ENCODE measurements around the gene ZMIZ1. TPM values are rescaled to one million over a fixed set of nuclear protein-coding genes. Genes with fewer than 3 reads are reported as not detected.

ZMIZ1 gene
- total RNA-seq, 1 donor, result 23.3 TPM

DNA sequence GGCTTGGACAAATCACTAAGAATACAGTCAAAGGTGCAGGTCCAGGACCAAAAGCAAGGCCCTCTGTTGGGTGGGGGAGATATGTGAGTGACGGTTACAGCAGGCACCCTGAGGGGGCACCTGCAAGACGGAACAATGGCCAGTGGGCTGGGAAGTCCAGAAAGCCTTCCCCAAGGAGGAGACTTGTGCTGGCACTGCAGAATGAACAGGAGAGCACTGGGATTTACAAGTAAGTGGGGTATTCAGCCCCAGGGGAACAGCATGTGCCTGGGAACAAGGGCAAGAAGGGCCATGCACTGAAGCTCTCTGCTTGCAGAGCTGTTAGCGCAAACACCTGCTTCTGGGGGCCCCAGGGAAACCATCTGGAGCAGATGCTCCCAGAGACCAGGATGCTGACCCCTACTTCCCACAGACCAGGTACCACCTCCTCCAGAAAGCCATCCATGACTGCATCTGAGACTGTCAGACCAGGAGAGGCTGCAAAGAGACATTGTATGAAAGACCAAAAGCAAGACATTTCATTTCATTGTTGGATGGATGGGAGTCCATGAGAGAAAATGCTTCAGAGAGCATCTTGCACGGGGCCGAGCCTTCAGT, 24.6 kb upstream of the ZMIZ1 start:
- no peak for DNase-seq (ENCODE audit: low read depth)
- TF ChIP-seq, protein P1, sequence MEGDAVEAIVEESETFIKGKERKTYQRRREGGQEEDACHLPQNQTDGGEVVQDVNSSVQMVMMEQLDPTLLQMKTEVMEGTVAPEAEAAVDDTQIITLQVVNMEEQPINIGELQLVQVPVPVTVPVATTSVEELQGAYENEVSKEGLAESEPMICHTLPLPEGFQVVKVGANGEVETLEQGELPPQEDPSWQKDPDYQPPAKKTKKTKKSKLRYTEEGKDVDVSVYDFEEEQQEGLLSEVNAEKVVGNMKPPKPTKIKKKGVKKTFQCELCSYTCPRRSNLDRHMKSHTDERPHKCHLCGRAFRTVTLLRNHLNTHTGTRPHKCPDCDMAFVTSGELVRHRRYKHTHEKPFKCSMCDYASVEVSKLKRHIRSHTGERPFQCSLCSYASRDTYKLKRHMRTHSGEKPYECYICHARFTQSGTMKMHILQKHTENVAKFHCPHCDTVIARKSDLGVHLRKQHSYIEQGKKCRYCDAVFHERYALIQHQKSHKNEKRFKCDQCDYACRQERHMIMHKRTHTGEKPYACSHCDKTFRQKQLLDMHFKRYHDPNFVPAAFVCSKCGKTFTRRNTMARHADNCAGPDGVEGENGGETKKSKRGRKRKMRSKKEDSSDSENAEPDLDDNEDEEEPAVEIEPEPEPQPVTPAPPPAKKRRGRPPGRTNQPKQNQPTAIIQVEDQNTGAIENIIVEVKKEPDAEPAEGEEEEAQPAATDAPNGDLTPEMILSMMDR (IDR thresholded peaks at IDR 0.05; ENCODE audit: insufficient read depth, low read depth, low read length), result no peak
- no peak overlapping the region for H3K4me3 ChIP-seq (ENCODE audit: low read depth, low read length)

DNA sequence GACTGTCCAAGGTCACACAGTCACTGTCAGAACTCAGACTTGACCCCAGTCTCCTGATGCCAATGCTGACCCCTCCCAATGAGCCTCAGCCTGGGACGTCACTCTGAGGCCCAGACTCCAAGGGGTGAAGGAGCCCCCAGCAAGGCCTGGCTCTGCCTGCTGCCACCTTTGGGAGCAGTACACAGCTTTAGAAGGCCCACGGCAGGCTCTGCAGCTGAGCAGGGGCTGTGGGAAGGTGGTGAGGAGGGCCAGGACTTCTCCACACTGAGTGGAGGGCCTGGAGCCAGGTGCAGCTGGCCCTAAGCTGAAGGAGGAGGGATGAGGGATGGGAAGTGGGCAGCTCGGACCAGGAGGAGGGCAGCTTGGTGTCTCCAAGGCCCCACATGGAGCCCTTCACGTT, 23.9 kb upstream of the ZMIZ1 start:
- DNase-seq (ENCODE audit: low read depth), result no peak
- TF ChIP-seq, protein P1 (IDR thresholded peaks at IDR 0.05; ENCODE audit: insufficient read depth, low read depth, low read length), result no peak
- no peak overlapping the region for H3K4me3 ChIP-seq (ENCODE audit: low read depth, low read length)

DNA sequence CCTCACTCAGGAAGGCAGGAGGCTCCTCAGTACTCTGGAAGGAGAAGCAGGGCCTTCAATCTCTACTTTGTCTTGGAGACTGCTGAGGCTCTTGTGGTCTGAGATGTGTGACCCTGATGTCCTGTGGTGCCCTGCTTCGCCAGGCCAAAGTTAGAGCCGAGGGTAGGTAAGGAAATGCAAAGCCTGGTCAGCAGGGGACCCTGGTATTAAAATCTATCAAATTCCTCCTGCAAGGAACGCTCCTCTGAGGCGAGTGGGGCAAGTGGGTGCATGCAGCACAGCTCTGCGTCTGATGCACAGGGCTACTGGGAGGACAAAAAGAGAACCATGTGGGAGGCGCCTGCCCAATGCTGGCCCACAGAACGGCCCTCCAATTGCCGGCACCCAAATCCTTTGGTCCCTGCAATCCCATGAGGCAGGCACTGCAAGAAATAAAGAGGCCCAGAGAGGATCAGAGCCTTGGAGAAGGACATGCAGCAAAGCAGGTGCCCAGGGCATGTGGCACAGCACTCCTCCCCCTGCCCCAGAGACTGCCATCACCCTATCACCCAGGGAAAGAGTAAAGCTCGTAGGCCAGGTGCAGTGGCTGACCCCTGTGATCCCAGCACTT, 23.1 kb upstream of the ZMIZ1 start:
- TF ChIP-seq, protein P1 (IDR thresholded peaks at IDR 0.05; ENCODE audit: insufficient read depth, low read depth, low read length), result no peak
- no peak for DNase-seq (ENCODE audit: low read depth)
- H3K4me3 ChIP-seq (ENCODE audit: low read depth, low read length), result no peak overlapping the region

DNA sequence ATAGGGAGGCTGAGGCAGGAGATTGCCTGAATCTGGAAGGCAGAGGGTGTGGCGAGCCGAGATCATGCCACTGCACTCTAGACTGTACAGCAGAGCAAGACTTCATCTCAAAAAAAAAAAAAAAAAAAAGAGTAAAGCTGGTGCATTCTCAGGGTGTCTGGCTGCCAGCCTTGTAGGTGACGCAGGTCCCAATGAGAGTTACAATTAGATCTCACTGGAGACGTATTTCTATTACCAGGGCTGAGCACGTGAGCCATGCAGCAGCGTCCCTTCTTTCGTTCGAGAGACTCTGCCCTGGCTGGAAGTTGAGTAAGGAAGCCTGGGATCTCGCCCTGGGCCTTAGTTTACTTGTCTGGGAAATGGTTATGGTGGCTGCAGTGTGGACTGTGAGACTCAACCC, 22.4 kb upstream of the ZMIZ1 start:
- TF ChIP-seq, protein P1 (IDR thresholded peaks at IDR 0.05; ENCODE audit: insufficient read depth, low read depth, low read length), result no peak
- no peak overlapping the region for H3K4me3 ChIP-seq (ENCODE audit: low read depth, low read length)
- no peak for DNase-seq (ENCODE audit: low read depth)

DNA sequence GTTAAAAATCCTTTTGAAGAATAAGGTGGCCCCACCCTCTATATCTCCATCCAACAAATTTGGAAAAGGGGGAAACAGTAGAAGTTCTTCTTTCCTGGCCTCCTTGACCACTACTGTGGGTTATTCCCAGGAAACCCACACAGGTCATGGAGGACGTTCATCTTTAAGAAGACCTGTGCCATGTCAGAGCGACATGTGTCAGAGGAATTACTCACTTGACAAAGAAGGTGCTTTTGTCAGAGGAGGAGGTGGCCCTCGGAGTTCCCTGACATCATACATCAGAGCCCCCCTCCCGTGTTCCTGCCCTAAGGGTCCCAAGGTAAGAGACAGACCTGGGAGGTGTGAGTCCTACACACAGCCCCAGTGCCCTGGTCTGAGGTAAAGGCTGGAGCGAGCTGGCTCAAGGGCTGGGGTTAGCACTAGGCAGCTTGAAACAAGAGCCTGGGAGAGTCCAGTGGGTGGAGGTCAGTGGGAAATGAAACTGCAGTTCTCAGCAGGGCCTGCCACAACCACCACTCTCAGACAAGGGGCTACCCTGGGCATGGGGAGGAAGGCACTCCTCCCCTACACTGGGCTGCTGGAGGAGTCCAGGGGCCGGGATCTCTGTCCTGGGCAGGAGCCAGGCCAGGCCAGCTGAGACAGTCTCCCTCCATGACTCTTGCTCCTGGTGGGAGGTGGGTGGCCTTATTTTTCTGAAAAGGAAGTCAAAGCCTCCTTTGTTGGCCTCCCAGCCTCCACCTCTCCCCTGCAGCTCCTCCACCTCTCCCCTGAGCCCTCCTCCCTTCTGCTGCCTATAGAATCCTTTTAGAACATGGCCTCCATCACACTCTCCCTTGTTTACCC, 21.8 kb upstream of the ZMIZ1 start:
- TF ChIP-seq, protein P1 (IDR thresholded peaks at IDR 0.05; ENCODE audit: insufficient read depth, low read depth, low read length), result no peak
- H3K4me3 ChIP-seq (ENCODE audit: low read depth, low read length), result no peak overlapping the region
- DNase-seq (ENCODE audit: low read depth), result no peak

DNA sequence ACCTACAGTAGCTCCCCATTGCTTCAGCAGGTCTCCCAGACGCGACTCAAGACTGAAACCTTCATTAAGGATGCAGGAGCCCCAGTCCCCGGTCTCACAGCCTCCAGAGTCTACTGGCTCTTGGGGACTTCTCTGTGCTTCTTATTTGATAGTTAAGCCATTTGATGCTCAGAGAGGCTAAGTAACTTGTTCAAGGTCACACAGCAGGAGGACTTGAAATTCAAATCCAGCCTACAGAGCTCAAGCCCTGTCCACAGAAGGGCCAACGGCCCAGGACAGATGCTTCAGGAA, 21.2 kb upstream of the ZMIZ1 start:
- no peak for DNase-seq (ENCODE audit: low read depth)
- TF ChIP-seq, protein P1 (IDR thresholded peaks at IDR 0.05; ENCODE audit: insufficient read depth, low read depth, low read length), result no peak
- H3K4me3 ChIP-seq (ENCODE audit: low read depth, low read length), result no peak overlapping the region
